Left hindlimb (tissue), 1 donor: ENCODE measurements around the gene PAPOLB.
"Not testable (repeated sequence)": the region's sequence is repeated elsewhere in the genome, so short reads cannot be mapped to it uniquely, and the experiment has no call there.

Source experiments
- DNase-seq: peaks from one replicate; pipeline ENCODE4 v3.0.0-alpha.2; 2018

Gene PAPOLB

GRCh38 chr7:4861673-4862072 lies at the start of gene PAPOLB:
Gene PAPOLB, minus strand, starts transcription at chr7:4862030. Its CDS starts 220 bp downstream, at chr7:4861810.
- DNase-seq, result no peak

- no peak for DNase-seq
Observed at GRCh38 chr7:4911111-4911828, 49.4 kb upstream of the PAPOLB start.

- no peak for DNase-seq
Observed at GRCh38 chr7:4906682-4907081, 44.9 kb upstream of the PAPOLB start.

GRCh38 chr7:4905171-4905570 lies 43.3 kb upstream of the PAPOLB start:
- DNase-seq, result no peak

- DNase-seq, result no peak
Observed at GRCh38 chr7:4904346-4904745, 42.5 kb upstream of the PAPOLB start.

- no peak for DNase-seq
Observed at GRCh38 chr7:4895766-4896165, 33.9 kb upstream of the PAPOLB start.

GRCh38 chr7:4894482-4894881 lies 32.7 kb upstream of the PAPOLB start:
- no peak for DNase-seq

- no peak for DNase-seq
Observed at GRCh38 chr7:4893929-4894475, 32.2 kb upstream of the PAPOLB start.

GRCh38 chr7:4893188-4893587 lies 31.4 kb upstream of the PAPOLB start:
- not testable (repeated sequence) for DNase-seq

- not testable (repeated sequence) for DNase-seq
Observed at GRCh38 chr7:4891522-4891921, 29.7 kb upstream of the PAPOLB start.

GRCh38 chr7:4889682-4890081 lies 27.9 kb upstream of the PAPOLB start:
- no peak for DNase-seq

- DNase-seq, result no peak
Observed at GRCh38 chr7:4888161-4888560, 26.3 kb upstream of the PAPOLB start.

- DNase-seq, result no peak
Observed at GRCh38 chr7:4886671-4887070, 24.8 kb upstream of the PAPOLB start.

GRCh38 chr7:4885317-4885807 lies 23.5 kb upstream of the PAPOLB start:
- no peak for DNase-seq

- no peak for DNase-seq
Observed at GRCh38 chr7:4884164-4884563, 22.3 kb upstream of the PAPOLB start.

GRCh38 chr7:4883372-4884144 lies 21.7 kb upstream of the PAPOLB start, which contains the start of gene RADIL:
Gene RADIL, minus strand, starts transcription at chr7:4883716. Its CDS starts 5,577 bp downstream, at chr7:4878139.
- DNase-seq, result peak; percentile 92

- peak; percentile 42 for DNase-seq
Observed at GRCh38 chr7:4883033-4883371, 21.2 kb upstream of the PAPOLB start.

- peak; percentile 85 for DNase-seq
Observed at GRCh38 chr7:4882169-4883032, 20.6 kb upstream of the PAPOLB start.

GRCh38 chr7:4880218-4880617 lies 18.4 kb upstream of the PAPOLB start:
- no peak for DNase-seq

- DNase-seq, result no peak
Observed at GRCh38 chr7:4879396-4880081, 17.7 kb upstream of the PAPOLB start.

GRCh38 chr7:4878336-4879335 lies 16.8 kb upstream of the PAPOLB start:
- no peak for DNase-seq
